ENCODE results near the gene MYL6B. TPM values are rescaled to one million over a fixed set of nuclear protein-coding genes. Genes with fewer than 3 reads are reported as not detected.
A peak's percentile ranks its signal among the peaks of the same experiment; 100 is the strongest.

The MYL6B gene
- total and polyA plus RNA-seq, 2 experiments from 2014 or later, result 96.9 to 164 TPM

DNA sequence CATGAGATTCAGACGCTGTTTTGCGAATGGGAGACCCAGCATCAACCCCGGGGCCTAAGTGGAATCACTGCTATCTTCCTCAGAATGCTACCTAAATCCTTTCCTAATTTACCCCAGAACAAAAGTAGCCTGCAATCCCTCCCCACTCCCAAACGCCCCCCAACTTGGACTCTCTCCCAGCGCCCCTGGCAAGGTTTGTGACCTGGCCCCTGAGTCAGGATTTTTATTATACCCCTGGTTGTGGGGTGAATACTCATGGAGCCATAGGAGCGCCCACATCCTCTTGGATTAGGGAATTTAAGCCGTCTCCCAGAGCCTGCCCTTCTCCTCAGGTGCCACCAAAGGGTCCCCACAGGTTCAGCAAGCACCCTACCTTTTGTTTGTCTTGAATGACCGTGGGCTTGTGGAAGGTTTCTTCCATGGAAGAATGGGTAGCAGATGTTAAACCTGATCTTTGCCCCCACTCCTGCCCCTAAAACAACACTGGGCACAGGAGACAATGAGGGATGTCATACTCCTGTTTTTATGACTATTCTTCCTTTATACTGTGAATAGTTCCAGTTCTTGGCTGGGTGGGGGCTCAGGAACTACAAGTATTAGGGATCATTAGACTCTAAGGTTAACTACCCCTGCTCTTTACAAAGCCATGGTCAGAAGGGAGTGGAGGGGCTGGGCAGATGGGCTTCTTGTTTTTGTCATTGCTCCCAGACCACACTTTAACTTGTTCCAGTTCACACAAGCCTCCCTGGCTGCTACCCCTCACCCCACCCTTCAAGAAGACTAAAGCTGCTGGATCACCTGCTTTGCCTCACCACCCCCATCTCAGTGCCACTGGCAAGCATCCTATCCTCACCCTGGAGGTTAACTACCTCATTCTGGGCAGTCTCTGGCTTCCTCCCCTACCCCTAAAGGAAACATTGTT lies 630 bp downstream of the MYL6B start:
- peak overlapping the region; percentile 89 for H3K4me2 ChIP-seq
- H3K27ac ChIP-seq (ENCODE audit: low read depth), result peak overlapping the region; percentile 45; the same call in 1 of the 2 replicates
- Mint-ChIP-seq H3K36me3 (ENCODE audit: low read depth) (peaks cover 22% of the 10 kb centered on the region), H3K4me3 (peak overlapping the region; percentile 96), H3K27me3 (ENCODE audit: insufficient read depth, low read depth, poor library complexity) (peaks cover 21% of the 10 kb centered on the region), H3K4me1 (peaks cover 26% of the 10 kb centered on the region), H3K9me3 (no peaks in the 10 kb centered on the region; the same call in 1 of the 3 replicates), H3K27ac (peak overlapping the region; percentile 98)
- no peak for TF ChIP-seq EZH2 (IDR thresholded peaks at IDR 0.05; ENCODE audit: low read depth, unreplicated experiment)
- TF ChIP-seq NANOG (IDR thresholded peaks at IDR 0.05; ENCODE audit: borderline replicate concordance), result no peak
- TF ChIP-seq, protein P1, sequence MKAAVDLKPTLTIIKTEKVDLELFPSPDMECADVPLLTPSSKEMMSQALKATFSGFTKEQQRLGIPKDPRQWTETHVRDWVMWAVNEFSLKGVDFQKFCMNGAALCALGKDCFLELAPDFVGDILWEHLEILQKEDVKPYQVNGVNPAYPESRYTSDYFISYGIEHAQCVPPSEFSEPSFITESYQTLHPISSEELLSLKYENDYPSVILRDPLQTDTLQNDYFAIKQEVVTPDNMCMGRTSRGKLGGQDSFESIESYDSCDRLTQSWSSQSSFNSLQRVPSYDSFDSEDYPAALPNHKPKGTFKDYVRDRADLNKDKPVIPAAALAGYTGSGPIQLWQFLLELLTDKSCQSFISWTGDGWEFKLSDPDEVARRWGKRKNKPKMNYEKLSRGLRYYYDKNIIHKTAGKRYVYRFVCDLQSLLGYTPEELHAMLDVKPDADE (IDR thresholded peaks at IDR 0.05), result no peak
- TF ChIP-seq EZH2phosphoT487 (IDR thresholded peaks at IDR 0.05; ENCODE audit: unreplicated experiment), result no peak
- no peak for TF ChIP-seq CREB1 (CRISPR knock-in tag; IDR thresholded peaks at IDR 0.05; ENCODE audit: low read depth)
- TF ChIP-seq, protein P2, sequence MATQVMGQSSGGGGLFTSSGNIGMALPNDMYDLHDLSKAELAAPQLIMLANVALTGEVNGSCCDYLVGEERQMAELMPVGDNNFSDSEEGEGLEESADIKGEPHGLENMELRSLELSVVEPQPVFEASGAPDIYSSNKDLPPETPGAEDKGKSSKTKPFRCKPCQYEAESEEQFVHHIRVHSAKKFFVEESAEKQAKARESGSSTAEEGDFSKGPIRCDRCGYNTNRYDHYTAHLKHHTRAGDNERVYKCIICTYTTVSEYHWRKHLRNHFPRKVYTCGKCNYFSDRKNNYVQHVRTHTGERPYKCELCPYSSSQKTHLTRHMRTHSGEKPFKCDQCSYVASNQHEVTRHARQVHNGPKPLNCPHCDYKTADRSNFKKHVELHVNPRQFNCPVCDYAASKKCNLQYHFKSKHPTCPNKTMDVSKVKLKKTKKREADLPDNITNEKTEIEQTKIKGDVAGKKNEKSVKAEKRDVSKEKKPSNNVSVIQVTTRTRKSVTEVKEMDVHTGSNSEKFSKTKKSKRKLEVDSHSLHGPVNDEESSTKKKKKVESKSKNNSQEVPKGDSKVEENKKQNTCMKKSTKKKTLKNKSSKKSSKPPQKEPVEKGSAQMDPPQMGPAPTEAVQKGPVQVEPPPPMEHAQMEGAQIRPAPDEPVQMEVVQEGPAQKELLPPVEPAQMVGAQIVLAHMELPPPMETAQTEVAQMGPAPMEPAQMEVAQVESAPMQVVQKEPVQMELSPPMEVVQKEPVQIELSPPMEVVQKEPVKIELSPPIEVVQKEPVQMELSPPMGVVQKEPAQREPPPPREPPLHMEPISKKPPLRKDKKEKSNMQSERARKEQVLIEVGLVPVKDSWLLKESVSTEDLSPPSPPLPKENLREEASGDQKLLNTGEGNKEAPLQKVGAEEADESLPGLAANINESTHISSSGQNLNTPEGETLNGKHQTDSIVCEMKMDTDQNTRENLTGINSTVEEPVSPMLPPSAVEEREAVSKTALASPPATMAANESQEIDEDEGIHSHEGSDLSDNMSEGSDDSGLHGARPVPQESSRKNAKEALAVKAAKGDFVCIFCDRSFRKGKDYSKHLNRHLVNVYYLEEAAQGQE (IDR thresholded peaks at IDR 0.05; ENCODE audit: unreplicated experiment), result no peak
- TF ChIP-seq, protein P3, sequence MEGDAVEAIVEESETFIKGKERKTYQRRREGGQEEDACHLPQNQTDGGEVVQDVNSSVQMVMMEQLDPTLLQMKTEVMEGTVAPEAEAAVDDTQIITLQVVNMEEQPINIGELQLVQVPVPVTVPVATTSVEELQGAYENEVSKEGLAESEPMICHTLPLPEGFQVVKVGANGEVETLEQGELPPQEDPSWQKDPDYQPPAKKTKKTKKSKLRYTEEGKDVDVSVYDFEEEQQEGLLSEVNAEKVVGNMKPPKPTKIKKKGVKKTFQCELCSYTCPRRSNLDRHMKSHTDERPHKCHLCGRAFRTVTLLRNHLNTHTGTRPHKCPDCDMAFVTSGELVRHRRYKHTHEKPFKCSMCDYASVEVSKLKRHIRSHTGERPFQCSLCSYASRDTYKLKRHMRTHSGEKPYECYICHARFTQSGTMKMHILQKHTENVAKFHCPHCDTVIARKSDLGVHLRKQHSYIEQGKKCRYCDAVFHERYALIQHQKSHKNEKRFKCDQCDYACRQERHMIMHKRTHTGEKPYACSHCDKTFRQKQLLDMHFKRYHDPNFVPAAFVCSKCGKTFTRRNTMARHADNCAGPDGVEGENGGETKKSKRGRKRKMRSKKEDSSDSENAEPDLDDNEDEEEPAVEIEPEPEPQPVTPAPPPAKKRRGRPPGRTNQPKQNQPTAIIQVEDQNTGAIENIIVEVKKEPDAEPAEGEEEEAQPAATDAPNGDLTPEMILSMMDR (conservative IDR thresholded peaks at IDR 0.05; ENCODE audit: low read depth in 2 of 2), result no peak
- TF ChIP-seq, protein P4, sequence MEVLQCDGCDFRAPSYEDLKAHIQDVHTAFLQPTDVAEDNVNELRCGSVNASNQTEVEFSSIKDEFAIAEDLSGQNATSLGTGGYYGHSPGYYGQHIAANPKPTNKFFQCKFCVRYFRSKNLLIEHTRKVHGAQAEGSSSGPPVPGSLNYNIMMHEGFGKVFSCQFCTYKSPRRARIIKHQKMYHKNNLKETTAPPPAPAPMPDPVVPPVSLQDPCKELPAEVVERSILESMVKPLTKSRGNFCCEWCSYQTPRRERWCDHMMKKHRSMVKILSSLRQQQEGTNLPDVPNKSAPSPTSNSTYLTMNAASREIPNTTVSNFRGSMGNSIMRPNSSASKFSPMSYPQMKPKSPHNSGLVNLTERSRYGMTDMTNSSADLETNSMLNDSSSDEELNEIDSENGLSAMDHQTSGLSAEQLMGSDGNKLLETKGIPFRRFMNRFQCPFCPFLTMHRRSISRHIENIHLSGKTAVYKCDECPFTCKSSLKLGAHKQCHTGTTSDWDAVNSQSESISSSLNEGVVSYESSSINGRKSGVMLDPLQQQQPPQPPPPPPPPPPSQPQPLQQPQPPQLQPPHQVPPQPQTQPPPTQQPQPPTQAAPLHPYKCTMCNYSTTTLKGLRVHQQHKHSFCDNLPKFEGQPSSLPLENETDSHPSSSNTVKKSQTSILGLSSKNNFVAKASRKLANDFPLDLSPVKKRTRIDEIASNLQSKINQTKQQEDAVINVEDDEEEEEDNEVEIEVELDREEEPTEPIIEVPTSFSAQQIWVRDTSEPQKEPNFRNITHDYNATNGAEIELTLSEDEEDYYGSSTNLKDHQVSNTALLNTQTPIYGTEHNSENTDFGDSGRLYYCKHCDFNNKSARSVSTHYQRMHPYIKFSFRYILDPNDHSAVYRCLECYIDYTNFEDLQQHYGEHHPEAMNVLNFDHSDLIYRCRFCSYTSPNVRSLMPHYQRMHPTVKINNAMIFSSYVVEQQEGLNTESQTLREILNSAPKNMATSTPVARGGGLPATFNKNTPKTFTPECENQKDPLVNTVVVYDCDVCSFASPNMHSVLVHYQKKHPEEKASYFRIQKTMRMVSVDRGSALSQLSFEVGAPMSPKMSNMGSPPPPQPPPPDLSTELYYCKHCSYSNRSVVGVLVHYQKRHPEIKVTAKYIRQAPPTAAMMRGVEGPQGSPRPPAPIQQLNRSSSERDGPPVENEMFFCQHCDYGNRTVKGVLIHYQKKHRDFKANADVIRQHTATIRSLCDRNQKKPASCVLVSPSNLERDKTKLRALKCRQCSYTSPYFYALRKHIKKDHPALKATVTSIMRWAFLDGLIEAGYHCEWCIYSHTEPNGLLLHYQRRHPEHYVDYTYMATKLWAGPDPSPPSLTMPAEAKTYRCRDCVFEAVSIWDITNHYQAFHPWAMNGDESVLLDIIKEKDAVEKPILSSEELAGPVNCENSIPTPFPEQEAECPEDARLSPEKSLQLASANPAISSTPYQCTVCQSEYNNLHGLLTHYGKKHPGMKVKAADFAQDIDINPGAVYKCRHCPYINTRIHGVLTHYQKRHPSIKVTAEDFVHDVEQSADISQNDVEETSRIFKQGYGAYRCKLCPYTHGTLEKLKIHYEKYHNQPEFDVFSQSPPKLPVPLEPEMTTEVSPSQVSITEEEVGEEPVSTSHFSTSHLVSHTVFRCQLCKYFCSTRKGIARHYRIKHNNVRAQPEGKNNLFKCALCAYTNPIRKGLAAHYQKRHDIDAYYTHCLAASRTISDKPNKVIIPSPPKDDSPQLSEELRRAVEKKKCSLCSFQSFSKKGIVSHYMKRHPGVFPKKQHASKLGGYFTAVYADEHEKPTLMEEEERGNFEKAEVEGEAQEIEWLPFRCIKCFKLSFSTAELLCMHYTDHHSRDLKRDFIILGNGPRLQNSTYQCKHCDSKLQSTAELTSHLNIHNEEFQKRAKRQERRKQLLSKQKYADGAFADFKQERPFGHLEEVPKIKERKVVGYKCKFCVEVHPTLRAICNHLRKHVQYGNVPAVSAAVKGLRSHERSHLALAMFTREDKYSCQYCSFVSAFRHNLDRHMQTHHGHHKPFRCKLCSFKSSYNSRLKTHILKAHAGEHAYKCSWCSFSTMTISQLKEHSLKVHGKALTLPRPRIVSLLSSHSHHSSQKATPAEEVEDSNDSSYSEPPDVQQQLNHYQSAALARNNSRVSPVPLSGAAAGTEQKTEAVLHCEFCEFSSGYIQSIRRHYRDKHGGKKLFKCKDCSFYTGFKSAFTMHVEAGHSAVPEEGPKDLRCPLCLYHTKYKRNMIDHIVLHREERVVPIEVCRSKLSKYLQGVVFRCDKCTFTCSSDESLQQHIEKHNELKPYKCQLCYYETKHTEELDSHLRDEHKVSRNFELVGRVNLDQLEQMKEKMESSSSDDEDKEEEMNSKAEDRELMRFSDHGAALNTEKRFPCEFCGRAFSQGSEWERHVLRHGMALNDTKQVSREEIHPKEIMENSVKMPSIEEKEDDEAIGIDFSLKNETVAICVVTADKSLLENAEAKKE (CRISPR knock-in tag; IDR thresholded peaks at IDR 0.05), result no peak
- no peak for TF ChIP-seq STAT1 (IDR thresholded peaks at IDR 0.05; ENCODE audit: unreplicated experiment)
- TF ChIP-seq ZNF331 (CRISPR knock-in tag; IDR thresholded peaks at IDR 0.05; ENCODE audit: low read depth), result no peak
- no peak for TF ChIP-seq ZNF114 (CRISPR knock-in tag; IDR thresholded peaks at IDR 0.05)
- no peak for TF ChIP-seq POLR2AphosphoS5 (IDR thresholded peaks at IDR 0.05; ENCODE audit: low read depth)
- TF ChIP-seq JUNB (IDR thresholded peaks at IDR 0.05; ENCODE audit: unreplicated experiment), result no peak
- DNase-seq (ENCODE audit: low spot score) (no peak), ATAC-seq (no peak; the same call in 2 of the 3 replicates)
- H3K27me3 ChIP-seq (ENCODE audit: insufficient read depth), result no peaks in the 10 kb centered on the region
- H3K4me1 ChIP-seq (ENCODE audit: insufficient read depth), result peaks cover 22% of the 10 kb centered on the region
- no peaks in the 10 kb centered on the region for H3K9me2 ChIP-seq (ENCODE audit: insufficient read depth)
- H3K36me3 ChIP-seq (ENCODE audit: insufficient read depth), result 0 out of 2 replicates have a peak, but pooled peaks cover 2% of the 10 kb centered on the region
- peak overlapping the region; percentile 88; the same call in 1 of the 2 replicates for H2AFZ ChIP-seq
- H3K79me2 ChIP-seq (replicated peaks; ENCODE audit: insufficient read depth), result peaks cover 13% of the 10 kb centered on the region; the same call in 1 of the 2 replicates
- H3K4me3 ChIP-seq, result peak overlapping the region; percentile 90
- H4K20me1 ChIP-seq (replicated peaks; ENCODE audit: insufficient read depth), result no peaks in the 10 kb centered on the region
- peaks cover 26% of the 10 kb centered on the region for H3F3A ChIP-seq (replicated peaks; ENCODE audit: low read depth)

All from GM23338 (cell line).